Brain microvascular endothelial cell (primary cell): ENCODE measurements around the gene CXCR6.

ENCODE experiments used
- DNase-seq: peaks from one replicate; pipeline ENCODE4 v3.0.0-alpha.2; 2020
- H3K27ac ChIP-seq: fragments of 250-450 bp; sonication (Bioruptor Pico); 2 replicates; pipeline ENCODE4 v1.5.1; 2020; ENCODE audit warnings: mild to moderate bottlenecking, moderate library complexity
- H3K27me3 ChIP-seq: fragments of 250-450 bp; sonication (Bioruptor Pico); replicated peaks from 2 replicates; pipeline ENCODE4 v1.5.1; 2020; ENCODE audit warnings: mild to moderate bottlenecking
- H3K36me3 ChIP-seq: fragments of 250-450 bp; sonication (Bioruptor Pico); replicated peaks from 2 replicates; pipeline ENCODE4 v1.5.1; 2020; ENCODE audit warnings: mild to moderate bottlenecking
- H3K4me3 ChIP-seq: 2 replicates; pipeline ENCODE4 v1.5.1; 2011; ENCODE audit warnings: low read depth, mild to moderate bottlenecking, control low read depth, low read length, moderate library complexity
- in situ Hi-C: cut with HindIII; loops from 2 replicates; pipeline ENCODE4 v1.10.0; 2017; ENCODE audit warnings: low sequenced_read_pairs, low pct_ligation_motif_present
- TF ChIP-seq, protein P1 (sequence below): IDR thresholded peaks from 2 replicates; pipeline ENCODE4 v1.5.1; 2011; ENCODE audit warnings: low read depth, mild to moderate bottlenecking, moderate library complexity, low read length, control low read depth, inconsistent platforms; ENCODE audit errors: missing control alignments

CXCR6 gene

DNA sequence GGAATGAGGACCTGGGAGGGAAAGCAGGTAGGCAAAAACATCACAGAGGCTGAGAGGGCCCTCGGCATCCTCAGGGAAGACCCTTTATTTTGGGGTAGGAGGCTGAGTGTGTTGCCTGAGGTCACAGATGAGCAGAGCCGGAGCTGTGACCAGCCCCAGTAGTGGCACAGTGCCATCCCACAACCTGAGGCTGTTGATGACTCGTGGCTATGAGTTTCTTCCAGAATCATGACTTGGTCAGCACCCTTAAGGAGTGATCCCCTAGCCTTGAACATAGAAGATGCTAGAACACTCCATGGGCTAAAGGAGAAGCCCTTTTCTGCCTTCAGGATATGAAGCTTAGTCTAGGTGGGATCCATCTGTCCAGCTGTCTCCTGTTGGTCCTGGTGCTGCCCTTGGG, 19.5 kb upstream of the CXCR6 start:
- H3K27ac ChIP-seq: no peak overlapping the region
- H3K27me3 ChIP-seq: no peaks in the 10 kb centered on the region
- H3K4me3 ChIP-seq: no peak overlapping the region
- TF ChIP-seq, protein P1, sequence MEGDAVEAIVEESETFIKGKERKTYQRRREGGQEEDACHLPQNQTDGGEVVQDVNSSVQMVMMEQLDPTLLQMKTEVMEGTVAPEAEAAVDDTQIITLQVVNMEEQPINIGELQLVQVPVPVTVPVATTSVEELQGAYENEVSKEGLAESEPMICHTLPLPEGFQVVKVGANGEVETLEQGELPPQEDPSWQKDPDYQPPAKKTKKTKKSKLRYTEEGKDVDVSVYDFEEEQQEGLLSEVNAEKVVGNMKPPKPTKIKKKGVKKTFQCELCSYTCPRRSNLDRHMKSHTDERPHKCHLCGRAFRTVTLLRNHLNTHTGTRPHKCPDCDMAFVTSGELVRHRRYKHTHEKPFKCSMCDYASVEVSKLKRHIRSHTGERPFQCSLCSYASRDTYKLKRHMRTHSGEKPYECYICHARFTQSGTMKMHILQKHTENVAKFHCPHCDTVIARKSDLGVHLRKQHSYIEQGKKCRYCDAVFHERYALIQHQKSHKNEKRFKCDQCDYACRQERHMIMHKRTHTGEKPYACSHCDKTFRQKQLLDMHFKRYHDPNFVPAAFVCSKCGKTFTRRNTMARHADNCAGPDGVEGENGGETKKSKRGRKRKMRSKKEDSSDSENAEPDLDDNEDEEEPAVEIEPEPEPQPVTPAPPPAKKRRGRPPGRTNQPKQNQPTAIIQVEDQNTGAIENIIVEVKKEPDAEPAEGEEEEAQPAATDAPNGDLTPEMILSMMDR: no peak
- peaks cover 15% of the 10 kb centered on the region for H3K36me3 ChIP-seq
- DNase-seq: peak; percentile 22
- in situ Hi-C loops: no loop called here

DNA sequence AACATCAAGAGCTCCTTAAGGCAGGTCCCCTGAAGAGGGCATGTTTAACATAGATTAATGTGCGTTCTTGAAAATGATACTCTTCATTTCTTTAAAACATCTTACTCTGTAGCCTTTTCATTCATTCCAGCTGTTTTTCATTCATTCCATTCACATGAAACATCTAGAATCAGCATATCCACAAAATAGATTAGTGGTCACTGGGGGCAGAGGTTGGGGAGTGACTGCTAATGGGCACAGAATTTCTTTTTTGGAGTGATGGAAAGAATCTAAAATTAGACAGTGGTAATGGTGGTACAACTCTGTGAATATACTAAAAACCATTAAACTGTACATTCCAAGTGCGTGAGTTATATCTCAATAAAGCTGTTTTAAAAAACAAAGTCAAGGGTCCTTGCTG, 15.4 kb upstream of the CXCR6 start:
- no peak for DNase-seq
- TF ChIP-seq, protein P1: no peak
- Histone ChIP-seq H3K27ac (no peak overlapping the region), H3K36me3 (peaks cover 22% of the 10 kb centered on the region), H3K4me3 (no peak overlapping the region), H3K27me3 (no peaks in the 10 kb centered on the region)
- in situ Hi-C loops: no loop called here

DNA sequence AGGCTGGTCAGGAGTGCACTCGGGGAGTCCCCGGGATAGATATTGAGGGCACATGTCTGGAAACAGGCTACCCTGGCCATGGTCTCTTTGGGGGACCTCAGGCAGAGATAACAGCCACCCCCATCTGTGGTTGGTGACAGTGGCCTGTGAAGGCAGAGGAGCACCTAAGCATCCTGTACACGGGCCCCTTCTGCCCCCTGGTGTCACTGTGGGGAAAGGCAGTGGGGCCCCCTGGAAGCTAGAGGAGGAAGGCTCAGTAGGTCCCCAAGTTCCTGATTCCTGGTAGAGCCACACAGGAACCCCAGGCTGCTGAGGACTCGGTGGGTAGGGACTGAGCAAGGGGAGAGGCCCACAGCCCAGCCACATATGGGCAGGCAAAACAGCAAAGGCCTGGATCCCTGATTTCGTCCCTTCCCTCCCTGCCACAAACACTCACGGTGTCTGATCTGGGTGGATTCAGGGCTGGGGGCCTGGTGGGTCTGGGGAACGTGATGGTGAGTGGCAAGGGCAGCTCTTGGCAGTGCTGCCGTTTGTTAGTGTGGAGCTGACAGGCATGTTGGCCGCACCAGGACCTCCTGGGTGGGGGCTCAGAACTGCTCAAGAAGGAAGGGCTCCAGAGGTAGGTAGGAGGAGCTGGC, 14.1 kb upstream of the CXCR6 start:
- DNase-seq: no peak
- H3K36me3 ChIP-seq: peaks cover 13% of the 10 kb centered on the region
- H3K27ac ChIP-seq: no peak overlapping the region
- TF ChIP-seq, protein P1: peak; percentile 93
- H3K4me3 ChIP-seq: no peak overlapping the region
- no peaks in the 10 kb centered on the region for H3K27me3 ChIP-seq
- in situ Hi-C loops: no loop called here

DNA sequence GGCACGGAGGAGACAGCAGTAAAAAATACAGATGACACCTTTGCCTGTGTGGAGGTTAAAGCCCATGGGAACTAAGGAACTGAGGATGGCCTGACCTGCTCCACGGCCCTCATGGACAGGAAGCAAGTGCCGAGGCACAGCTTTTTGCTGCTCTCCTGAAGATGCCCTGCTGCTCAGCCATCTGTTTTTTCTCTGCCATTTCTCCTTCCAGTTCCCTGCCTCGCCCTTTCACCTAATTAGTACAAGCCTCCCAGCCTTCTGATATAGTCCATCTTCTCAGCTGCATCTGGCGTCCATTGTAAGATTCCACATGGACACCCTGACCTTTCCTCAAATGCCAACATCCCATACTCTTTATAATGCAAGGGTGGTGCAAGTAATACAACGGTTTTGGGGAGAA, 11.8 kb upstream of the CXCR6 start:
- Histone ChIP-seq H3K27ac (no peak overlapping the region), H3K36me3 (peaks cover 13% of the 10 kb centered on the region), H3K4me3 (no peak overlapping the region), H3K27me3 (no peaks in the 10 kb centered on the region)
- no peak for DNase-seq
- in situ Hi-C loops: no loop called here
- TF ChIP-seq, protein P1: no peak

DNA sequence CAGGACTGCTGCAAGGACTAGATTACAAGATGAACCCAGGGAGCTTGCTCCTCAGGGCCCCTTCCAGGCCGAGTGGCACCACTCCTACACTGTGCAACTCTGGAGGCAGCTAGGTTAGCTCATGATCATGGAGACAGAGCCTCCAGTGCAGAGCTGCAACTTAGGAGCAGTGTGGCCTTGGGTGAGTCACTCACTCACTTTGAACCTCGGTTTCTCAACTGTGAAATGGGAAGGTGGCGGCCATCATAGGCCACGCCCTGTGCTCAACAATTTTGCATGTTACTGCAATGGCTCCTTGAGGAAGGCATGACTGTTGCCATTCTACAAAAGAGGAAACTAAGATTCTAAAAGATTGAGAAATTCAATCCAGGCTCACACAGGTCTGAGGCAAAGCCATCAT, 11.2 kb upstream of the CXCR6 start:
- Histone ChIP-seq H3K27ac (no peak overlapping the region), H3K36me3 (peaks cover 13% of the 10 kb centered on the region), H3K4me3 (no peak overlapping the region), H3K27me3 (no peaks in the 10 kb centered on the region)
- TF ChIP-seq, protein P1: no peak
- in situ Hi-C loops: no loop called here
- DNase-seq: no peak

DNA sequence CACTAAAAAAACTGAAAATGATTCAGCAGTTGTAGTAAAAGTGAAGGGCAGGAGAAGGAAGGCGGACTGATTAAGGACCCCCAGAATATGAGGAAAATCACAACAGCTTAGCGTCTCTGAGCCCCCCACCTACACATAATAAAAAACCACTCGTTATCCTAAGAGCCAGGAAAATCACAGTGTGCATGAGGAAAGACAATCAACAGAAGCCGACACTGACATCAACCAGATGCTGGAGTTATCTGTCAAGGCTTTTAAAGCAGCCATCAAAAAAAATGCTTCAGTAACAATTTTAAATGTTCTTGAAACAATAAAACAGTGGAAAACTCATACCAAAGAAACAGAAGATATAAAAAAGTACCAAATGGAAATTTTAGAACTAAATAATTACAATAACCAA, 9.7 kb upstream of the CXCR6 start:
- TF ChIP-seq, protein P1: no peak
- Histone ChIP-seq H3K27ac (no peak overlapping the region), H3K27me3 (no peaks in the 10 kb centered on the region), H3K36me3 (peaks cover 13% of the 10 kb centered on the region), H3K4me3 (no peak overlapping the region)
- no peak for DNase-seq
- in situ Hi-C loops: no loop called here
